SIG-M5 treated with dmso at 0.1 percent for 504 hours (cell line): ENCODE measurements around the gene PITX2.

Experiments
- DNase-seq: peaks from one replicate; lab custom pipeline; 2025; ENCODE audit not compliant: unreplicated experiment; lab: John Stamatoyannopoulos, UW

PITX2 gene

DNA sequence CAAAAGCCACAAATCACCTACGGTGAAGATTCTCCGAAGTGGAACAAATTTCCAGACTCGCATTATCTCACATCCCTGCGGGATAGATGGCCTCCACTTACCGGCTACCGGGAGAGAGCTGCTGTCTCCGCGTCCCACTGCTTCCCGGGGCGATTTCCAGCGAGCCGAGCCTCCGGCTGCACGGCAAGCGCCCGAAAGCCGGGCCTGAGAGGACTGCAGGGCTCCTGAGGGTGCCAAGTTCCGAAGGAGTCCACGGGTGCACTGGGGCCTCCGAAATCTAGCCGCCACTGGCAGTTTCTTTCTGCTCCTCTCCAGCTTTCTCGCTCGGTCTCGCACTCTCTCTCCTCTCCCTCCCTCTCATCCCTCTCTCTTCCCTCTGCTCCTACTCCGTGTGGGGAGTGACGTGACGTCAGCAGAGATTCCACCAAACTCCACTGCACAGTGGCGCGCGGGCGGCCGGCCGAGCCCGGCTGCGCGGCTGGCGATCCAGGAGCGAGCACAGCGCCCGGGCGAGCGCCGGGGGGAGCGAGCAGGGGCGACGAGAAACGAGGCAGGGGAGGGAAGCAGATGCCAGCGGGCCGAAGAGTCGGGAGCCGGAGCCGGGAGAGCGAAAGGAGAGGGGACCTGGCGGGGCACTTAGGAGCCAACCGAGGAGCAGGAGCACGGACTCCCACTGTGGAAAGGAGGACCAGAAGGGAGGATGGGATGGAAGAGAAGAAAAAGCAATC is 14.0 kb upstream of the PITX2 start:
- no peak for DNase-seq

DNA sequence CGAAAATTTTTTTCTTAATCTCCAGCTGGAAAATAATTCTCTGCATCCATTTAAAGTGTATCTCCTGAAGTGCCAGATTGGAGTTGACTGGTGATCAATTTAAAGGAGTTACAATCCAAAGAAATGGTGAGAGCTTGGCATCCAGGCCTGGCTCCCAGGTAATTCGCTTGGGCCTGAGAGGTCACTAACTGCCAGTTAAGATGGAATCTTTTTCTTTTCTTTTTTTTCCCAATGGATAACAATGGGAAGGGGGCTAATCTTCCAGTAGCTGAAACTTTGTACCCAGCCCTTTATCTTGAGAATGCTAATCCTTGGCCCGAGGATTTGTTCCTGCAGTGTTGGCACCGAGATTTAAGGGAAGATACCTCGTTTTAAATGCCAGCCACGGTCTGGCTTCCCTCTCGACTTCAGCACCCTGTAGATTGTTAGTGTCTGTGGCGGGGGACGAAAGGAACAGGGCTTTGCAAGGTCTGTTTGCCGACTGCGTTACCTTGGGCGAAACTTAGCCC is 13.3 kb upstream of the PITX2 start:
- no peak for DNase-seq

- DNase-seq, result no peak
Measured at GRCh38 chr4:110635163-110635865, 12.4 kb upstream of the PITX2 start.

GRCh38 chr4:110634350-110635162 is 11.7 kb upstream of the PITX2 start:
- DNase-seq, result no peak

GRCh38 chr4:110633358-110634341 is 10.8 kb upstream of the PITX2 start:
- DNase-seq, result no peak

DNA sequence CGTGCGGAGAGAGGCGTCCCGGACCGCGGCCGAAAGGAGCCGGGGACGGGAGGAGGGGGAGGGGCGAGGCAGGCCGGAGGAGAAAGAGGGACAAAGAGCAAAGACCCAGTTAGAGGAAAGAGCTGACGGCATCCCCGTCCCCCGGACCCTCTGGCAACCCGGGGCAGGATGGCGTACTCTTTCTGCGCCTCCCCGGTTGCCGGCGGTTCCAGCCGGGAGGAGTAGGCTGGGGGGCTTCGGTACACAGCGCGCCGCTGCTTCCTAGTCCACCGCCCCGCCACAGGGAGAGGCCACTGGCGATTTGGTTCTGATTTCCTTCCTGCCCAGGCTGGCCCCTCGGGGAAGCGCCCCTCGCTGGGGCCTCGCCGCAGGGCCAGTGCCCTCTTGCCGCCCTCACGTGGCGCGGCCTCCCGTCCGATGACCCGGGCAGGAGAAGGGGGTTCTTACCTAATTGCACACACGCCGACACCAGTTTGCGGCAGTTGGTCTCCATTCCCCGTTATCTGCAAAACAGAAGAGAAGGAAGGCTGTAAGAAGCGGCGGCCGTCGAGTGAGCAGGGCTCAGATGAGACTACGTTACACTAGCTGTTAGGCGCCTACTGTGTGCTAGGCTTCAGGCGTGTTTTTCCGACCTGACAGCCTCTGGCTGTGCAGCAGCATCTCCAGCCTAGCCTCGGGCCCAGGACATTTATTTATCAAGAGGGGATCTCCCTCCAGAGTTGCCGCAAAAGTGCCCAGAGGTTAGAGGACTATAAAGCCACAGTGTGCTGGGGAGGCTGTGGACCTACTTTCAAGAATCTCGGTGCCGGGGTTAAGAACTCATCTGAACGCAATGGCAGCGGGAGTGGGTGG is 9.9 kb upstream of the PITX2 start:
- no peak for DNase-seq

DNA sequence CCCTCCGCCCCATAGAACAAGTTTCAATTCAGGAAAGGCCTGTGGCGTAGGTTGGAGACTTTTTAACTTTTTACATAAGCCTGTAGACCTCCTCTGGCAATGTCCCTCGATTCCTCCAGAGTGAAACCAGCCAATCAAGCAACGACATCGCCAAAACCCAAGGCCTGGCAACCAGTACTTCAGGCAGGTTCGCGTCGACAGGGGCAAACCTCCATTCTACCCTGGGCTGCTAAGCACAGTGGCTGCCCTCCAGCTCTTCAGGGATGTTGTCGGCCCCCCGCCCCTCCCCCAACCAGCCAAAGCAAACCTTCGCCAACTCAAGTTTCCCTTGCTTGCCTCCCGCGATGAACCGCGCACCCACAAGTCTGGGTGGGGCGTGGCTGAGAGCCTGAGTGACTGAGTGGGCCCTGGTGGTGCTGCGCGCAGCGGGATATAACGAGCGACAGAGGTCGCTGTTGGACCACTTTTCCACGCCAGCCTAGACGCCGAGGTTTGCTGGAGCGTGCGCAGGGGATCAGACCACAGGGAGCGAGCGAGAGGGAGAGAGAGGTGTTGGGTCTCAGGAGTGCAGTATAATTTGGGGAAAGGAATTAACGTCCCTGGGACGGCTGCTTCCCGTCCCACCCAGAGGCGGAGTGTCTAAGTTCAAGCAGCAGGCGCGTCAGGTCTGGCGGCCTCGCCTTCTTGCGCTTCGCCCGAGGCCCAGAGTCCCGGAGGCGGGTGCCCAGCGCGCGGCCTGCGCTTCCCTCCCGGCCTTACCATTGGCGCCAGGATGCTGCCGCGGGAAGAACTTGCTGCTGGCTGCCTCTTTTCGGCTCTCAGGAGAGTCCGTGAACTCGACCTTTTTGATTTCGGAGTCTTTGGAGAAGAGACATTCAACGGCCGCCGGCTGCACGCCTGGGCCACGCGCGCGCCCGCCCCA is 9.0 kb upstream of the PITX2 start:
- DNase-seq, result peak; percentile 54

- DNase-seq, result no peak
Measured at GRCh38 chr4:110630688-110631402, 8.0 kb upstream of the PITX2 start.

DNA sequence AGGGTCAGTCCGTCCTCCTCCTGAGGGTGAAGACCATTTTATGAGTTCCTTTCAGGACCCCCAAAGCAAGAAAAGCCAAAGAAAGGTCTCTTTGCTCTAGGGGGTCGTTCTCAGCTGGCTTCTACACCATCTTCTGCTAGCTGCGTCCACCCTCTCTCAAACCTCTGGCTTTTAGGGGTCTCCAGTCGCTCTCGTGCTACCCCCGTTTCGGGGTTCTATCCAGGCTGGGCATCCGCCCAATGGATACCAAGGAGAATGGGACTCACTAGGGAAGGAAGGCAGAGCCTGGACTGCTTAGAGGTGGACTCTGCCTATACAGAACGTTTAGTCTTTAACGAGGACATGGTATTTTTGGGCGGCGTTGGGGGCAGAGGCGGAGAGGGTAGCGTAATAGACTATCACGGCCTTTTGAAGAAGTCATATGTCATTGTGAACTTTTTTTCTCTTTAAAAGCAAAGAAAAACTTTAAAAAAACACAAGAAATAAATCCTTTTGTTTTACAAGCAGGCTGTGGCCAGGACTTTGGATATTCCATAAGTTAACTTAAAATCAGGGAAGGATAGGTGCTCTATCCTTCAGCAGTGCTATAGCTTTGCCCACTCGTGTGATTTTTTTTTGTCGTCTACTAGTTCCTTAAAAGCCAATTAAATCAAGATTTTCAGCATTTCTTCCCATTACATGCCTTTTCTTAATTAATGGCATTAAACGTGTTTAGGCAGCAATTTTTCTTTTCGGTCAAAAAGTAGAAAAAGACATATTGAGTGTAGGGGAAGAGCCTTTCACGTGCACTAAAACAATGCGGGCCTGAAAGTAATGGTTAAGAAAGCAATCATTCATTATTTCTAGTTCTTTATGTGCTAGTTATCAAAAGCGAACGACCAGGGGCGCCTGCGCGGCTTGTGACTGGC is 7.2 kb upstream of the PITX2 start:
- DNase-seq, result no peak

DNA sequence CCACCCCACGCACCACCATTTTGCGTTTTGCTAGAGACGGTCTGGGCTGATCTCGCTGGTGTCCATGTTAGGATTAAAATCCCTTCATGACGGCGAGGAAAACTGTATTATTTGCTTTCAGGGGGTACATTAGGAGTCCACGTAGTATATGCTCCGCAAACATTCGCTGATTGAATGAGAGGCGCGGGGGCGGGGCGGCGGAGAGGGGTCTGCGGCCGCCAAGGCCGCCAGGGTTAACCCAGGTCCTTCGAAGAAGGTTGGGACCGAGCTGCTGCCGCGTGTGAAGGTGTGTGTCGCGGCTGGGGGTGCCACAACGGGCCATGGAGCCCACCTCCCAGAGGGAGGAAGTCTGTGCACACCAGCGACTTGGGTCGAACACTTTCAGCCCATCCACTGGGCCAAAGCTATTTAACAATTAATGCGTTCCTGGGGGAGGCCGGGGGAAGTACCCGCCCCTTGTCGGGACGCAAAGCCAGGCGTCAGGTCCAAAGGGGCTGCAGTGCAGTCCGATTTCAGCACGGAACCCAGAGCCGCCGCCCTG is 6.4 kb upstream of the PITX2 start:
- no peak for DNase-seq

- no peak for DNase-seq
Measured at GRCh38 chr4:110628663-110629213, 5.9 kb upstream of the PITX2 start.

DNA sequence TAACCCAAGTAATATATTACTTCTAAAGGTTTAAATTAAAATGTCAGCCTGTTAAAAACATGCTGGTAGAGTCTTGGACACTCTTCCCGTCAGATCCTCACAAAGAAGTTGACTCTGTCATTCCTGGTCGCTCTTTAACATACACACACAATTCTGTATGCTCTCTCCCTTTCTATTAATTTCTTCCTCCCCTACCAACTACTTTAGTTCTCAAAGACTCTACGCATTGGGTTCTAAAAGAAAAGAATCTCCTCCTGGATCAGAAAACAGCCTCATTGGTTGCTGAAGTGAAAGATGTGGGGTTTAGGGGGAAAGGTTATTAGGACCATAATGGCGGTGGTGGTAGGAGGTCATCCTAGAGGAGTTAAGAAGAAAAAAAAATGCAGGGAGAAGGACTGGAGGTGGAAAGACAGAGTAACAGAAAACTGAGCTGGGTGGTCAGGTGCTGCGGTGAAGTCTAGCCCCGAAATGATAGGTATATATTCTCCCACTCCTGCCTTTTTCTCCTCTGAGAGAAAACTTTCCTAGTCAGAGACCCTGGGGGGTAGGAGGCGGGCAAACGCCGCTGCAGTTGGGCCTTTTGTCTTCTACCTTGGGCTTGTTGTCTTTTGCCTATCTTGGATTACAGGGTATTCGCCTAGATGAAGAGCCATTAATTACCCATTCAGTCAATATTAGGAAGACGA is 5.2 kb upstream of the PITX2 start:
- no peak for DNase-seq

- DNase-seq, result no peak
Measured at GRCh38 chr4:110626532-110627153, 3.8 kb upstream of the PITX2 start.

GRCh38 chr4:110625576-110626257 is 2.8 kb upstream of the PITX2 start:
- no peak for DNase-seq
